Mucosa of descending colon (tissue), 3 donors: ENCODE results near the gene TXNL1. TPM values are rescaled to one million over a fixed set of nuclear protein-coding genes. Genes with fewer than 3 reads are reported as not detected.

Experiments used
- ATAC-seq: fragments of 200-7000 bp; cut with Tn5 transposase; one replicate; pipeline ENCODE4 v1.9.1; 2020; ENCODE audit warnings: mild to moderate bottlenecking, moderate library complexity
- DNase-seq, 3 donors: peaks; one replicate each; pipeline ENCODE4 v3.0.0-alpha.2; 2020
- H3K36me3 ChIP-seq: fragments of 200-600 bp; one replicate; pipeline ENCODE4 v1.8.0; 2021; ENCODE audit warnings: low read depth, mild to moderate bottlenecking
- H3K4me1 ChIP-seq: fragments of 200-600 bp; one replicate; pipeline ENCODE4 v1.8.0; 2021; ENCODE audit warnings: low read depth, mild to moderate bottlenecking
- H3K4me3 ChIP-seq: fragments of 200-600 bp; one replicate; pipeline ENCODE4 v1.8.0; 2021; ENCODE audit warnings: mild to moderate bottlenecking
- H3K9me3 ChIP-seq: fragments of 200-600 bp; one replicate; pipeline ENCODE4 v1.8.0; 2021; ENCODE audit warnings: mild to moderate bottlenecking
- CTCF ChIP-seq: fragments of 200-600 bp; IDR thresholded peaks from one replicate; pipeline ENCODE4 v1.8.0; 2022; ENCODE audit warnings: antibody characterized with exemption, mild to moderate bottlenecking
- intact Hi-C, 2 donors: fragments of 100-400 bp; cut with DNase I in 1 of 2; cut with micrococcal nuclease in 1 of 2; formaldehyde crosslinking; loops; one replicate each; pipeline versions ENCODE4 v1.11.0 to v1.11.1; 2022; cut with DNase I, micrococcal nuclease
- total RNA-seq, 3 donors: library from RNA; stranded (reverse); fragmentation: NEBNext Ultra II Directional in 2 of 3; extraction: Animal tissue kit (Norgen Biotek cat#: 25700) in 2 of 3; gene quantifications; one replicate each; pipeline versions ENCODE4 v1.2.1 to v1.2.4, GENCODE V29; 2021 to 2023
- donor health status: DM: no; HTN: no; CAD: no; lungs with moderate emphysema.
- donor health status: DM: no; HTN: no; CAD: no.
- donor health status: DM: no; HTN: yes; CAD: no.

TXNL1 gene
- total RNA-seq, 3 donors from 2014 or later, result 51.0 to 62.0 (median 55.5) TPM

GRCh38 chr18:56635007-56635406 is 3.4 kb downstream of the TXNL1 start:
- Histone ChIP-seq H3K4me3 (no peak overlapping the region), H3K9me3 (no peaks in the 10 kb centered on the region), H3K4me1 (peaks cover 39% of the 10 kb centered on the region), H3K36me3 (no peaks in the 10 kb centered on the region)
- DNase-seq, result no peak
- intact Hi-C loops, result no loop called here
- no peak for ATAC-seq
- TF ChIP-seq CTCF, result no peak

- intact Hi-C loops, result no loop called here
- no peaks in the 10 kb centered on the region for H3K9me3 ChIP-seq
- peaks cover 39% of the 10 kb centered on the region for H3K4me1 ChIP-seq
- peak; percentile 75 for ATAC-seq
- TF ChIP-seq CTCF, result no peak
- DNase-seq, result no peak
- no peaks in the 10 kb centered on the region for H3K36me3 ChIP-seq
- no peak overlapping the region for H3K4me3 ChIP-seq
These were observed 6.0 kb downstream of the TXNL1 start for GRCh38 chr18:56632070-56633022.

- TF ChIP-seq CTCF, result no peak
- no peak overlapping the region for H3K4me3 ChIP-seq
- DNase-seq (no peak), ATAC-seq (no peak)
- H3K36me3 ChIP-seq, result no peaks in the 10 kb centered on the region
- H3K9me3 ChIP-seq, result no peaks in the 10 kb centered on the region
- H3K4me1 ChIP-seq, result peaks cover 19% of the 10 kb centered on the region
- intact Hi-C loops, result no loop called here
These were observed 10.4 kb downstream of the TXNL1 start for GRCh38 chr18:56627991-56628390.

GRCh38 chr18:56615738-56616520 is 22.5 kb downstream of the TXNL1 start:
- Histone ChIP-seq H3K9me3 (no peaks in the 10 kb centered on the region), H3K36me3 (peaks cover 5% of the 10 kb centered on the region), H3K4me3 (no peak overlapping the region), H3K4me1 (peaks cover 4% of the 10 kb centered on the region)
- ATAC-seq, result peak; percentile 73
- intact Hi-C loops, result no loop called here
- peak in 1 of 3 donors; percentile 31 for DNase-seq
- TF ChIP-seq CTCF, result no peak

GRCh38 chr18:56606618-56607017 is 31.8 kb downstream of the TXNL1 start:
- intact Hi-C loops, result no loop called here
- TF ChIP-seq CTCF, result no peak
- no peak overlapping the region for H3K4me3 ChIP-seq
- H3K36me3 ChIP-seq, result no peaks in the 10 kb centered on the region
- peak; percentile 57 for ATAC-seq
- DNase-seq, result no peak
- H3K4me1 ChIP-seq, result no peaks in the 10 kb centered on the region
- no peaks in the 10 kb centered on the region for H3K9me3 ChIP-seq
